Brain pericyte (primary cell): Measurements from ENCODE around the gene HAGHL.
"Not testable (repeated sequence)": the region's sequence is repeated elsewhere in the genome, so short reads cannot be mapped to it uniquely, and the experiment has no call there.

Experiments used
- DNase-seq: peaks from one replicate; pipeline ENCODE4 v3.0.0-alpha.2; 2012; ENCODE audit warnings: low read depth, low spot score

Gene HAGHL

DNA sequence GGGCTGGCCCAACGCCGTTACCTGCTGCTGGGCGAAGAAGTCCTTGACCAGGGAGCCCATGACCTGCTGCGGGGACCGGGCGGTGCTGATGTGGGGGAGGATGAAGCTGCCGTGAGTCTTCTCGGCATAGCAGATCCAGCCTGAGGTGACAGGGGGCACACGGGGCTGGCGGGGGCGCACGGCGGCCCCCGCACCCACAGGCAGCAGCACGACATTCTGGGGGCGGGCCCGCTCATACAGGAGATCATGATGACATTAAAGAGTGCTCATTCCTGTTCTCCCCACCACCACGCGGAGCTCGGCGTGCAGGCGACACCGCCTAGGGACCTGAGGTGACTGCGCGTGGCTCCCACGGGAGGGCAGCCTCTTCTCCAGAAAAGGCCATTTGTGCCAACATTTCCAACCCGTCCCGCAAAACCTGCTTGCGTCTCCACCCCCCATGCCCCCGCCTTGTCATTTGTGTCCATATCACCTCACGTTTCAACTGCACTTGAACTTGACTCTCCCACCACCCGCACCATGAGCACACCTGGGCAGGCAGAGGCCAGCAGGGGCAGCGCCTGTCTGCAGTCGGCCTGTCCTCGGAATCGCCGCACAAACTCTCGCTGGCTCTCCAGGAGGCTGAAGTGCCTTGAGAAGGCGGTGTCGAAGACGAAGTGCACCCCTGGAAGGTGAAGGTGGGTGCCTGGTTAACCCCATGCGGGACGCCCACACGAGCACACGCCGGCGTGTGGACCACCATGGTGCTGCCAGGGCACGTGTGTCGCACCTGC is 7.5 kb downstream of the HAGHL start:
- no peak for DNase-seq

DNA sequence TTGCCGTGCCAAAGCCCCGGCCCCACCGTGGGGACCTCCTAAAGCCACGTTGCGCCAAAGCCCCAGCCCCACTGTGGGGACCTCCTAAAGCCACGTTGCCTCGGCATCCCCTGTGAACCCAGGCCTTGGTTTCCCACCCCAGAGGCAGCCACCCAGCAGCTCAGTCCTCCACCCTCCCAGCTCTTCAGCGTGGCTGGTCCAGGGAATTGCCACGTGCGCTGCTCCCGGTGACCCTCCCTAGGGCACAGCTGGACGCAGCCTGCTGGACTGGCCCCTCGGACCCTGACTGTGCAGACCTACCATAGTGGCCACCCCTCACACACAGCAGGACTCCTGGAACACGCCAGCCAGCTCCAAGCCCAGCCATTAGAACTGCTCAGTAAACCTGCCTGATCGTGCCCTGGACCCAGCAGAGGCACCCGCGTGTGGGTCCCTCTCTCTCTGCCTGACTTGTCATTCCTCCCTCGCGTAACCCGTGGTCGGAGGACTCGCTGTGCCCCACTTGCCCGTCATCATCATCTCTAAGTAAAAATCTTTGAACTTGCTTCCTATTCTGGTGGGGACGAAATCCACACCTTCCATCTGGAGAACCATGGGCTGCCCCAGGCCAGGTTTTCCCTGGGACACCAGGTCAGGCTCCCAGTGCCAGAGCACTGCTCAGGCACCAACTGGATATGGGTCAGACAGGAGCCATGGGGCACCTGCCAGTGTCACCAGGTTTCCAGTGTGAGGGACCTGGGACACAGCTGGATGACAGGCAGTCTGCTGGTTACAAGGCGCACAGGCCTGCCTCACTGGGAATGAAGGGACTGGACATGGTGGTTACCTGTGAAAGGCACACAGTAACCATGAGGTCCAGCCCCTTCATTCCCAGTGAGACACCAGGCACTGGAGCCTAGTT is 8.3 kb downstream of the HAGHL start:
- DNase-seq: no peak

DNA sequence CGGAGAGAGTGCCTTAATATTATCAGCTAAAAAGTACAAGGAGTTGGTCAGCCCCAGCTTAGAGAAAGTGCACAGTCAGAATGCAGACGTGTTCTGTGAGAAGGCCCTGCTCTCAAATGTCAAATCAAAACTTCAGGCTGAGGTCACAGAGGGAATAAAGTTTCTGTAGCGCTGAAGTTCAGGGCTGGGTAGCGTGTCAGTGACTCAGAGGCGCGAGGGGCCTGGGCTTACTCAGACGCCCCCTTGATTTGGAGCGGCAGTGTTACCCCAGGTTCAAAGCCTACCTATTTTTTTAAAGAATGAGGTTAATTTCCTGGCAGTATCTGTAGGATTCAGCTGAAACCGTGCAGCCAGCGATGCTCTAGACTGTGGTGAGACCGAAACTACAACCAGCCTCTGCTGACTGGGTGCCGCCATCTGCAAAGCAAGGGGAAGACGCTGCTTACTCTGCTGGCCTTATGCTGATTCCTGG is 9.1 kb downstream of the HAGHL start:
- DNase-seq: no peak

DNA sequence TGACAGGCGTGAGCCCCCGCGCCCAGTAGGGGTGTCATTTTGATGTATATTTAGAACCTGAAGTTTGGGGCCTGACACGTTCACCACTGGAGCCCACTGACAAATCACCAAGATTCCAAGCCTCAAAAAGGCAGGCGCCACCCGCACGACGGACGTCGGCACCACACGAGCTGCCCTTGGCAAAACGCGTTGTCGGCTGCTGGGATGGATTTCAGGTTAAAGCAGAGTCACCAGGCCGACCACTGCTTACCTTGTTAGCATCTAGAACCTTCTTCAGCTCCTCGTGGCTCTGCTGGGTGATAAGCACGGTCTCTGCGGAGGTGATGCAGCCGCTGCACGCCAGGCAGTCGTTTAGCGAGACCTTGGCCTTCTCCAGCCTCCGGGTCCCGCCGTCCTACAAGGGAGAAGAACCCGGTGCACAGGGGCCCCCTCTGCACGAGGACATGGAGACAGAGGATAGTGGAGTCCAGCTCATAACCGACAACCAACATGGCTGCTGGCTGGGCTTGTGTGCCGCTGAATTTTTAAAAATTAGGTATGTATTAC is 10.1 kb downstream of the HAGHL start:
- DNase-seq: no peak

- no peak for DNase-seq
Measured at GRCh38 chr16:739560-740458, 12.9 kb downstream of the HAGHL start.

- no peak for DNase-seq
Measured at GRCh38 chr16:740459-740763, 13.5 kb downstream of the HAGHL start.

GRCh38 chr16:740764-741505 is 14.0 kb downstream of the HAGHL start, which contains the start of gene CIAO3:
Gene CIAO3 (minus strand): TSS chr16:740997. CDS start chr16:740985, 12 bp downstream.
- DNase-seq: peak; percentile 60

DNA sequence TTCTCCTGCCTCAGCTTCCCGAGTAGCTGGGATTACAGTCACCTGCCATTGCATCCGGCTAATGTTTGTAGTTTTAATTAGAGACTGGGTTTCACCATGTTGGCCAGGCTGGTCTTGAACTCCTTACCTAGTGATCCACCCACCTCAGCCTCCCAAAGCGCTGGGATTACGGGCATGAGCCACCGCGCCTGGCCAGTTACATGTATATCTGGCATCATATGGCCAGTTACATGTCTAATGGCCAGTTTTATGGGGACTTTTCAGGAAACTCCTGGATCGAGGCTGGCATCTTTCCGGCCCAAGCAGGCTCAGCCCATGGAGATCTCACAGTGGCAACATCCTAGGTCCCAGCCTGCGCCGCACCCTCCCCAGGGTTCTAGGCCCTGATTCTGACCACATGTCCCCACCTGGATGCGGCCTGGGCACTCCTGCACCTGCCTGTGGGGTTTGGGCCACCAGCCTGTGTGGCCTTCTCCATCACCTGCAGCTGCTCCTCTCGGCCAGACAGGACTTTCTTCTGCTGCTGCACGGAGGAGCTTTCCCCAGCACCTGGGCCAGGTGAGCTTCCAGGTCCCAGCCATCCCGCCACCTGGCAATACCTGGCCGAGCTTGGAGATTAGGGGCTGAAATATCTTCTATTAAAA is 15.2 kb downstream of the HAGHL start:
- no peak for DNase-seq

DNA sequence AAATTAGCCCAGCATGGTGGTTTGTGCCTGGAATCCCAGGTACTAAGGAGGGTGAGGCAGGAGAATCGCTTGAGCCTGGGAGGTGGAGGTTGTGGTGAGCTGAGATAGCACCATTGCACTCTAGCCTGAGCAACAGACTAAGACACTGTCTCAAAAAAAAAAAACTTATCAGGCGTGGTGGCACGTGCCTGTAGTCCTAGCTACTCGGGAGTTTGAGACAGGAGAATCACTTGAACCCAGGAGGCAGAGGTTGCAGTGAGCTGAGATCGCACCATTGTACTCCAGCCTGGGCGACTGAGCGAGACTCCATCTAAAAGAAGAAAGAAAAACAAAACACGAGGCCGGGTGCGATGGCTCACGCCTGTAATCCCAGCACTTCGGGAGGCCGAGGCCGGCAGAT is 16.0 kb downstream of the HAGHL start:
- DNase-seq: not testable (repeated sequence)

DNA sequence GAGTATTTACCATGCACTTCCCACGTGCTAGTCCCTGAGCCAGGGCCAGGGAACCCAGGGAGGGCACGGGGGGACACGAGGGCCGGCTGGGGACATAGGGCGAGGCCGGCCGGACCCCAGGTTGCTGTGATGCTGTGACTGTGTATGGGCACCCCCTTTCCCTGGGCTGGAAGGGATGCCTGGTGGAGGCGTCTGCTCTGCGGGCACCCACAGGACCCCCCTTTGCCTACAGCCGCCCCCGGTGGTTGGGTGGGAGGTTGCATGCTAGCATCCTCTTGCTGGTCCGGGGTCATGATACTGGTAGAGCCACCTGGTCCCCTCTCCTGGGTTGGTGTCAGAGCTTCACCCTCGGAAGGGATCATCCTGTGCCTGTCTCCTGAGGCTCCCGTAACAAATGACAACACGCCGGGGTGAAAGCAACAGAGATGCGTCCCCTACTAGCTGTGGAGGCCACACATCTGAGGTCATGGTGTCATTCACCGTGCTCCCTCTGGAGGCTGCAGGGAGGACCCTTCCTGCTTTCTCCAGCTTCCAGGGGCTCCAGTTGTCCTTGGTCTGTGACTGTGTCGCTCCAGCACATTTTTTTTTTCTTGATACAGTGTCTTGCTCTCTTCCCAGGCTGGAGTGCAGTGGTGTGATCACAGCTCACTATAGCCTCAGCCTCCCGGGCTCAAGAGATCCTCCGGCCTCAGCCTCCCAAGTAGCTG is 17.0 kb downstream of the HAGHL start:
- no peak for DNase-seq

GRCh38 chr16:745739-746138 is 18.8 kb downstream of the HAGHL start:
- no peak for DNase-seq

- no peak for DNase-seq
Measured at GRCh38 chr16:746637-747036, 19.7 kb downstream of the HAGHL start.

DNA sequence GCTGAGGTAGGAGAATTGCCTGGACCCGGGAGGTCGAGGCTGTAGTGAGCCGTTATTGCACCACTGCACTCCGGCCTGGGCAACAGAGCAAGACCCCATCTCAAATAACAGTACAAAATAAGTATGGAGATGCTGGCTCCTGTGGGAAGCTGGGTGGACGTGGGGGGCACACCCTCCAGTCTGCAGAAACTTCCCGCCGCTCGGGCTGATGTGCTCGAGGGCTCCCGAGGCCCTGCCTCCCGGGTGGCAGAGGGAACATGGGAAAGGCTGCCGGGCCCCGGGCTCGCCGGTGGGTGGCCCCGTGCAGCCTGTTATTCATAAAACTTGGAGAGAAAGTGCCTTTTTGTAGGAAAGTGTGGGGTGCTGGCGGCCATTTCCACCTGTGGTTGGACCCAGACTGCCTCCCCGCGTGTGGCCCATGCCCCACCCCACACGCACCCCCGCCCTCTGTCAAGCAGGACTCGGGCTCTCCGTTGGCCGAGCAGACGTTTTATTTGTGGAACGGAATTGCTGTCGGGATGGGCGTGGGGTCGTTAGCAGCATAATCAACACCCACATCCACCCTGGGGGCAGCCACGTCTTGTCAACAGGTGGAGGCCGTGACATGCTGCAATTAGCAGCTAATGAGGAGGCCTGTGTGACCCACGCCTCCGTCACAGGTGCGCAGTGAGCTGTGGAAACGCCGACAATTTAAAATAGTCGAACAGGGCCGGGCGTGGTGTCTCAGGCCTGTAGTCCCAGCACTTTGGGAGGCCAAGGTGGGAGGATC is 21.3 kb downstream of the HAGHL start:
- no peak for DNase-seq

GRCh38 chr16:749010-749409 is 22.1 kb downstream of the HAGHL start:
- DNase-seq: no peak

GRCh38 chr16:750485-750884 is 23.6 kb downstream of the HAGHL start:
- DNase-seq: no peak

- DNase-seq: no peak
Measured at GRCh38 chr16:751152-752006, 24.5 kb downstream of the HAGHL start.

- no peak for DNase-seq
Measured at GRCh38 chr16:752007-752312, 25.1 kb downstream of the HAGHL start.

- not testable (repeated sequence) for DNase-seq
Measured at GRCh38 chr16:754121-754607, 27.3 kb downstream of the HAGHL start.
